RPMI7951 (cell line): ENCODE measurements around the gene RYK. TPM values are rescaled to one million over a fixed set of nuclear protein-coding genes. Genes with fewer than 3 reads are reported as not detected.
A peak's percentile ranks its signal among the peaks of the same experiment; 100 is the strongest.
"Not testable (repeated sequence)": the region's sequence is repeated elsewhere in the genome, so short reads cannot be mapped to it uniquely, and the experiment has no call there.

ENCODE experiments used
- DNase-seq: peaks from one replicate; pipeline ENCODE4 v3.0.0-alpha.2; 2012; ENCODE audit warnings: low read depth
- total RNA-seq: library from RNA; depleted of rRNA; stranded (reverse); fragments of >200 nt; shearing (Covaris generic); gene quantifications from 2 replicates; pipeline ENCODE4 v1.2.3, GENCODE V29; 2014

Gene RYK
- total RNA-seq, 1 experiment from 2014 or later, result 89.6 TPM

DNA sequence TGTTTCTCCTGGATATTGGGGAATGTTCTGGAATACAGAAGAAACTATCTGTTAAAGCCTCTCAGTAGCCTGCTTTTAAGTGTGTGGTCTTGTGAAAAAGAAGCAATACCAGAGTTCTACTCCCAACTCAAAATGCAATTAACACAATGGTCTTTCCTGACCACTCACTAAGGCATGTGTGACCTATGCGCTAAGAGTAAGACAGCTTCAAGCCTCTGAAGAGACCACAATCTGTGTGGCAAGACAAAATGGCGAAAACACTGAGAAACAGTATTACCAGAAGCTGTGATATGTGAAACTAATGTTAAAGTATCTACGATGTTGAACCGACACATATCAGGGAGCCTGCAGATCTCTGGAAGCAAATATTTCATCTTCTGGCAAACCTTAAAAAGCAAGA is 33.8 kb downstream of the RYK start:
- no peak for DNase-seq

DNA sequence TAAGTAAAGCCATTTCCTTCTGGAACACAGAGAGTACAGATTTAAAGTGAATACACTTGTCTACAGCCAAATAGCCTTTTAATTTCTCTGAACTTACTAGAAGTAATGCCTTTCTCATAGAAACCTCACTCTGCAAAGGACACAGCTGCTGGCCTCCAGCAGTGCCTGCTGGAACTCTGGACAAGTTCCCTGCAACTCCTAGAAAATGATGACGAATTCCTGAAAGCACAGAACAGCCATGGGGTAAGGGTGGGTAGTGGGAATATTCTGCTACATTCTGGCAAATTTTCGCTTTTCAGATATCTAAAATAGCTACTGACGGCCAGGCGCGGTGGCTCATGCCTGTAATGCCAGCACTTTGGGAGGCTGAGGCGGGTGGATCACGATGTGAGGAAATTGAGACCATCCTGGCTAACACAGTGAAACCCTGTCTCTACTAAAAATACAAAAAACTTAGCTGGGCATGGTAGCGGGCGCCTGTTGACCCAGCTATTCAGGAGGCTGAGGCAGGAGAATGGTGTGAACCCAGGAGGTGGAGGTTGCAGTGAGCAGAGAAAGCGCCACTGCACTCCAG is 34.4 kb downstream of the RYK start:
- no peak for DNase-seq

DNA sequence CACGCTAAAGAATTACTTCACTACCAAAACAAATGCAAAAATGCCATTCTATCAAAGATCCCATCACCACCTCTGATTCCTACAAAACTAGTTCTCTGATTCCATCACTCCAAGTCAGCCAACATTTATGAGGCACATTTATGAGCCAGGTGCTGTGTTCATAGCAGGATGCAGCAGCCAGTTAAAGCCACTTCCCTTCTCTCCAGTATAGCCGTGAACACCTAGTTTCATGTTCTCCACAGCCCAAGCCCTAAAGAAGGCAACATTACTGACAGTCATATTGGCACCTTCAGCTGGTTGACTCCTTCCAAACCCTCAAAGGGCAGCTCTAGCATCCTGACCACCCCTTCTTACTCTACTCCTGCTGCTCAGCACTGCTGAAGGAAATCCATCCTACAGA is 36.4 kb downstream of the RYK start:
- DNase-seq, result no peak

DNA sequence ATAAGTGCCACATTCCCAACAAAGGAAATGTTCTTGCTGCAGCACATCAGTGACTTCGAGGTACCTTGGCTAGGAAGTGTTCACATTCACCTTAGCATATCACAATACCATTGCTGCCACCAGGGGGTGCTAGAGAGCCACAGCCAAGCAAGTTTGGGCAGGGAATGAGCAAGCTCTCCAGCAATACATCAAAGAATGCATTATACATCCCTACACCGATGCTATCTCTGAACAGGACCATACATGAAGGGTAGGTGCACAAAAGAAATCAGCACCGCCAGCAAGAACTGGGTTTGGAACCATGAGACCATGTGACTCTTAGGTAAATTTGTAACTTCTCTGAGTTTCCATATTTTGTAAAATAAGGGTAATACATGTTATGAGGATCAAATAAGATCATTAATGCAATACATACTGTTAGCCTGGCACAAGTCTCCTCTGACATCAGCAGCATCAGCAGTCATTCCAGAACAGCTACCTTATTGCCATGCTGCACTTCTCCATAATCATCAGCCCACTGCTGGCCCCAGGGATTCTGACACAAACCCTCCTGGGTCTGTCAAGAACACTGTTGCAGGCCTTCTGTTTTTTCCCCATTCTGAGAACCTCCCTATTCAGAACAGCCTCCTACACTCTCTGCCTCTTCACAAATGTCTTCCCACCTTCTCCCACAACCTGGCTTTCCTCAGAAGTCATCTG is 37.5 kb downstream of the RYK start:
- peak; percentile 70 for DNase-seq

DNA sequence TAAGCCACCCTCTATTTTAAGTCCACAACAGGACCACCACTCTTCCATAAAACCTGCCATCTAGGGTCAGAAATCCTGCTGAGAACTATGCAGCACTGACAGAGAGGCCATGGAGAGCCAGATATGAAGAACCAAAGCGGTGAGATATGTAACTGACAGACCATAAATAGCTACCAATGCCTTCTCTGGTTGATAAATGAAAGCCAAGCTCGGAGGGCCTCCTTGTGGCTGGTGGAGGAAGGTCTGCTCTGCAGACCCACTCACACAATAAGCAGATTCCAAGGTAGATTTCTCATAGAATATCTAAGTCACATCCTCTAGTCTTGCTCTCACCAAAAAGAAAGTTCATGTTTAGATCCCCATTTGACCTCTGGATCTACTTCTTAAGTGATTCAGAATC is 38.9 kb downstream of the RYK start:
- peak; percentile 50 for DNase-seq

DNA sequence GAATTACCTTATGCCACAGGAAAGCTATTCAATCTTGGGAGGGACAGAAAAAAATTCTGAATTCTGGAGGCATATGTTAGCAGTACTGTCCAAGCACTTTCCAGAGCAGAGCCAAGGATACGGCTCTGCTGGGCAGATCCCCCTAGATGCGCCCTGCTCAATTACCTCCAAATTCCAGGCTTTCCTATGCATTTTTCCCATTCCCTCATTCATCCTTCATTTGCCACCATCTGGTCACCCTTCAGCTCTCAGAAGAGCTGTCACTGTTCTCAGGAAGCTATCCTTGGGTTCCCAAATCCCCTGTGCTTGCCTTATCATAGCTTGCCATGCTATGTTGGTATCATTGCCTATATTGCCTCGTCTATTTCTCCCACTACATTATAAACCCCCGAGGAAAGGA is 45.2 kb downstream of the RYK start:
- no peak for DNase-seq

DNA sequence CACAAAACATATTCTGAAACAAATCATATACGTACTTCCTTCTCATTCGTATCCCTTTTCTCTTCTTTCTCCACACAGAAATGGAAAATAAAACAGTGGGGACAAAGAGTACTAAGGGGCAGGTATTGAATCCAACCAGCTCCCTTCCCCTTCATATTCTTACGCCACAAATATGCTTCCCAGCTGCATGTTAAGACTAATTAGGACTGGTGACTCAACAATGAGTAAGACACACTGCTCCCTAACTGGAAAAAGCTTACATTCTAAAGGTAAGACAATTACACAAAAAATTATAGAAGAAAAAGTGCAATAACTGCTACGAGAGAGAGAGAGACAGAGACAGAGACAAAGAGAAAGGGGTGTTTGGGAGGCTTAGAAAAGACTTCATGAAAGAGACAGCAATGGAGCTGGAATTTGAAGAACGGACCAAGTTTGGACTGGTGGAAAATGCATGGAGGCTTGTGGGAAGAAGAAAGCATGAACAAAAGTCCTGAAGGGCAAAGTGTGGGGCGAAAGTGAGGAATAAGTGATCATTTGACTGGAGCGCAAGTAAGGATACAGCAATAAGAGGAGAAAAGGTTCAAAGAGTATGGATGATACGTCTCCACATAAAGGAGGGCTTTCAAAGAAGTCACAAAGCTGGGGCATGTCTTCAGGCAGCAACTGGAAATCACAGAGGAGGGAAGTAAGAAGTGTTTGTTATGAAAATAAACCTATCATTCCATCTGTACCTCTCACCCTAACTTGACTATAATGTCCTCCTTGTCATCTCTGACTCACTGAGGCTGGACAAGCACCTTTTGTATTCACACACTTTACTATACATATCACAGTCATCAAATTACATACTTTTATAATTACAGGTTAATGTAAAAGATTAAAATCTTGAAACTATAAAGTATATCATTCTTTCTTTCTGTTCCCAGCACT is 49.2 kb downstream of the RYK start:
- peak; percentile 86 for DNase-seq

DNA sequence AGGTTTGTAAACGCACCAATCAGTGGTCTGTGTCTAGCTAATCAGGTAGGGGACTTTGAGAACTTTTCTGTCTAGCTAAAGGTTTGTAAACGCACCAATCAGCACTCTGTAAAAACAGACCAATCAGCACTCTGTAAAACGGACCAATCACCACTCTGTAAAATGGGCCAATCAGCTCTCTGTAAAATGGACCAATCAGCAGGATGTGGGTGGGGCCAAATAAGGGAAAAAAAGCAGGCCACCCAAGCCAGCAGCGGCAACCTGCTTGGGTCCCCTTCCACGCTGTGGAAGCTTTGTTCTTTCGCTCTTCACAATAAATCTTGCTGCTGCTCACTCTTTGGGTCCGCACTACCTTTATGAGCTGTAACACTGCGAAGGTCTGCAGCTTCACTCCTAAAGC is 50.8 kb downstream of the RYK start:
- not testable (repeated sequence) for DNase-seq

DNA sequence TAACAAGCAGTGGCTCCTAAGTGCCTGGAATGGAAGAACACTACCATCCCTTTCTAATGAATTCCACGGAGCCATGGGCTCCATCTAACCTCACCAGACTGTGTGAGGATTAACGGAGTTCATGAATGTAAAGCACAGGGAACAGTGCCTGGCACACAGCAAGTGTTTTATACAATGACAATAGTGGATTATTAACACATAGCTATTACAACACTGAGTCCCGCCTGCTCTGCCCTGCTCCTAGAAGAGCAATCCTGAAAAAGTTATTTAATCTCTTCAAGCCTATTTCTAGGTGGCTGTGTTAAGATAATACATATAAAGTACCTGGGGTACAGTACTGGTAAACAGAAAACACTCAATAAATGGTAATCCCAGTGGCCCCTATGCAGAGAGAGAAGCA is 51.4 kb downstream of the RYK start:
- DNase-seq, result no peak

DNA sequence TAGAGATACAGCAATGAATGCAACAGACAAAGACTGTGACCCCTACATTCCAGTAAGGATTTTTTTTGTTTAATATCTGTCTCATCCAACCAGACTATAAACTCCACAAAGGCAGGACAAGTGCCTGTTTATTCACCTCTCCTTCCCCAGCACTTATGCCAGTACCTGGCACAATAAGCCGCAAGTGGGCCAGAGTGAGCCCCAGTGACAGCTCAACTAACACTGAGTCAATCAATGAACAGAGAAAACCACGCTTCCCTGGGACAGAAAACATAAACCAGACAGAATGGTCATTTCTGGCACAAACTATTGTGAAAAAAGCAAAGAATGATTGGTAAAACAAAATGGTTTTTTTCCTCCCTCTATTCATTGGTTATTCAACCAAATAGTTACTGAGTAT is 52.2 kb downstream of the RYK start:
- DNase-seq, result no peak

DNA sequence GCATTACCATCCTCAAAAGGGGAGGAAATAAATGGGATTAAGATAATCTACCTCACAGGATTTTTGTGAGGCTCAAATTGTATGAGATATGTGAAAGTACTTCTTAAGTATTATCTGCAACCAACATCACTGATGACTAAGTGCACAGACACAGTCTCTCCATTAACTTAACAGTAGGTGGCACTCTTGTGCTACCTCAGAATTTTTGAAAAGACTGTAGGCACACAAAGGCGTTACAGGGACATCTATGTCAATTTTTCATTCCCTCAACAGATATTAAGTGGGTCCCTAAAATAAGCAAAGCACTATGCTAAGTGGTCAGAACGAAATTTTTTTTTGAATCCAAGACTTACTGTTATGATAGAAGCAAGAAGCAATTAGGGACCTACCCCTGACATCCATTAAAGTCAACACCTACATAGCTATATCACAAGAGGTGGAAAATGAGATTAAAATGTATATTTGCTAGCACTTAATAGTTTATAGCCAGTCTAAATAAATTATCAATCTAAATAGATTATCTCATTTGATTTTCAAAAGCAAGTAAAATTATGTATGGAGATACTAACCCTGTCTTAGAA is 52.9 kb downstream of the RYK start:
- peak; percentile 73 for DNase-seq

DNA sequence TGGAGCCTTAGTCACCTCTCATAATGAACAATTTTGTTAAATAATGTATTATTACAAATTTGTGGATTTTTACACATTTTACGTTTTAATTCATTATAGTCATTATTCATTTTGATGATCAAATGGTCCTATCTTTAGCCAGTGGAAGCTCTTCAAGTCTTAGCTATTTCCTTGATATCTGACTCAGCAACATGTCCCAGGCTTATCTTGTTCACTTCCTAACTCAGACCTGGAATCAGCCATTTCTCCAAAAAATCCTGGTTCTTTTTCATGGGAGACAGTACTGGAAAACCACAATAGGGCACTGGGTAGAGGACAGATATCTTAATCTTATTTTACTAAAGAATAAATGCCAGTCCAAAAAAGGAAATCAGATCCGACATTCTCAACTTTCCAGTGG is 56.4 kb downstream of the RYK start:
- DNase-seq, result no peak

DNA sequence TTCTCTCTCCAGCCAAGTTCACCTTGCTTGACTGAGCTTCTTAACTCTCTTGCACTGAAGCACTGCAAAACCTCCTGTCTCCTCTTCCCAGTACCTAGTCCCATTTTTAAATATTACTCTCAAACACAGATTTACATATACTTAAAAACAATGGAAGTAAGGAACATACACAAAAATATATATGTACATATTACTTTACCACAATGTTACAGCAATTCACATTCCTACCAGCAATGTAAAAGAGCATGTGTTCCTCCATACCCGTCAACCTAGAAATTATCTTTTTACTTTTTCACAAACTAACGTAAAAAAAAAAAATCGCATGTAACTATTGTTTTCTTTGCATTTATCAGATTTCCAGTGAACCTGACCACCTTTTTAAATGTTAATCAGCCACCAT is 60.4 kb downstream of the RYK start:
- no peak for DNase-seq

DNA sequence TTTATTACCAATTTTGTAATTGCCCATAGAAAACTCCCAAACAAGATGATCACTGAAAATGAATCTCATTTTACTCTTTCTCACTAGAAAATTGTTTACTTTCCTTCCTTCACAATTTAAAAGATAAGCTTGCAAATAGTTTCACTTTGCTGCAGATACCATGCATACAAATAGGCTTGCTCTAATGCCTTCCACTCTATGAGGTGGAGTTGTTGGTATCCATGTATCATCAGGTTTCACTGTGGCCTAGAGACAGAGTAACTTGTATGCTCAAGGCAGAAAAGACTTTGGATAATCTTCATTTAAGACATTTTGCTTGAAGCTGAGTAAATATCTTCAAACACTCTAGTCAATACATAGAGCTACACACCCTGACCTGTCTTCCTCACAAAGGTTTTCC is 60.8 kb downstream of the RYK start:
- no peak for DNase-seq

DNA sequence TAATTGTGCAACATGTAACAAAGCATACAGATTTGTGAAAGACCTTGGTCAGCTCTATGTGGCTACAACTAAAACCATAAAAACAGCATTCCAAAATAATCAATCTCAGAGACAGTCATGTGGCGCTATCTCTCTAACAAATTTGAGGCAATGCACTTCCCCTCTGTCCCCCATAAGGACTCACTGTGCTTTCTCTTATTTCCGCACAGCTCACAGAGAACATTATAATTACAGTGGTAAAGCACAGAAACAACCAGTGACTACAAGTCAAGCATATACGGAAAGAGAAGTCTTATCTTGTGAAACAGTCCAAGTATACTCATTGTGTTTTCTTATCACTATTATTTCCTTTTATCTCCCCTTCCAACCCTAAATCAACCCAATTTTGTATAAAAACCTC is 64.3 kb downstream of the RYK start:
- no peak for DNase-seq

DNA sequence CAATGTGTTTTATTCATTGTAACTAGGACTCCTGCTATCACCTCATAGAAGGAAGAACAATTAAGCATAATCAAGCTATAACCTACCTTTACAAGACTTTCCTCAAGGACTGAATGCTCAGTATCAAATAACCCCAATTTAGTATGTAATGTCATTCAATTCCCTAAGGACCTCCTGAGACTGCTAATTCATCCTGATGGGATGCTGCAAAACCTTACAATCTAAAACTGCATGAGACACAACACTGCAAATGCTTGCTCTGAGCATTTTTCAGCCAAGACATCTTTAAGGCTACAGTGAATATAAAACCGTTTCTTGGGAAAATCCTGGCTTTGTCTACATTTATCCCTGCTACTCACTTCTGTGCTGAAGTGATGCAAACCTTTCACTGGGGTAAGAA is 69.9 kb downstream of the RYK start:
- no peak for DNase-seq

DNA sequence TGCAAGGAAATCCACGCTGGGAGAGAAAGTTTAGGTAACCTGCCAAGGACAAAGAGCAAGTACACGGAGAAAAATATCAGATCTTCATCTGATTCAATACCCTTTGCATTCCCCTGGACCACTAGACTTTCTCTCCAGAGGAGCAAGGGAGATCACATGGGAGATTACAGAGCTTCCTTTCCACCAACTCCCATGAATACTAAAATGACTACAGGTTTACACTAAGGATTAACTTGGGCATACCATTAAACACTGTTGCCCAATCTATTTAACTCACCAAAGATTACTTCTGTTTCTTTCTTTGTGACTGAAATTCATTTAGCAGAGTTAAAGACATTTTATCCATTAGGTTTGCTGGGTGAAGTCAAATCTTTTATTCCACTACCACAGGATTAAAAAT is 71.2 kb downstream of the RYK start:
- DNase-seq, result no peak

DNA sequence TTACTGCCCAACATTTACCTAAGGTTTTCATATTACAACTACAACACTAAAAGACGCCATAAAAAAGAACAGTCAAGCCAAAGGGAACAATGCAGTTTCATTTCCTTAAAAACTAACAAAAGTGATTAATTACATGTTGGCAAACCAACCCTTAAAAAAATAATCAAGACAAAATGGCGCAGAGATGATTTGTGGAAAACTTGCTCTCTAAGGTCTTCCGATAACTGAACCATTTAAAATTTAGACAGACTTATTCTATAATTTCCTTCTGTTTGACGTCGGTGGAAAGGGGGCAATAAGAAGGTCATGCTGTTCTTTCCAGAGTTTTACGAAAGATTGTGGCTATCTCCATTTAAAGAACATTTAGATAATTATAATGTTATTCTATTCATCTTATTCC is 87.6 kb downstream of the RYK start:
- DNase-seq, result no peak

DNA sequence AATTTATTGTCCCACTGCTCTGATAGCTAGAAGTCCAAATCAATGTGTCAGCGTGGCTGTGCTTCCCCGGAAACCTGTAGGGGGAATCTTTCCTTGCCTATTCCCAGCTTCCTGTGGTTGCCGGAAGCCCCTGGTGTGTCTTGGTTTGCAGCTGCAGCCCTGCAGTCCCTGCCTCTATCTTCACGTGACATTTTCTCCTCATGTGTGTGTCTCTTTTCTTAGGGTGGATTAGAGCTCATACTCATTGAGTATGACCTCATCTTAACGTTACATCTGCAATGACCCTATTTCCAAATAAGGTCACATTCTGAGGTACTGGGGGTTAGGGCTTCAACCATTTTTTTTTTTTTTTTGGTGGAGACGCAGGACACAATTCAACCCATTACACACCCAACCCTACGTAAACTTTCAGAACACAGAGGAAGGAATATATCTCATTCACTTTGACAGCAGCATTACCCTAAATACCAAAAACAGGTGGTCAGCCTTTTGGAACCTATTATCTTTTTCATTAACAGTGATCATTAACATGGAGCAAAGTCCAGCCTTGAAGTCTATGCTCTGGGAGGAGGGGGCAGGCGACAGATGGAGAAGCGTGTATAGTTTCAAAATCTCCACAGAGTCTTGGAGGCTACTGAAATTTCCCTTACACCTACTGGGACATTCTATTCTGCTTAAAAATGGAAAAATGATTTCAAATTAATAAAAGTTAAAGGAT is 88.6 kb downstream of the RYK start:
- no peak for DNase-seq

DNA sequence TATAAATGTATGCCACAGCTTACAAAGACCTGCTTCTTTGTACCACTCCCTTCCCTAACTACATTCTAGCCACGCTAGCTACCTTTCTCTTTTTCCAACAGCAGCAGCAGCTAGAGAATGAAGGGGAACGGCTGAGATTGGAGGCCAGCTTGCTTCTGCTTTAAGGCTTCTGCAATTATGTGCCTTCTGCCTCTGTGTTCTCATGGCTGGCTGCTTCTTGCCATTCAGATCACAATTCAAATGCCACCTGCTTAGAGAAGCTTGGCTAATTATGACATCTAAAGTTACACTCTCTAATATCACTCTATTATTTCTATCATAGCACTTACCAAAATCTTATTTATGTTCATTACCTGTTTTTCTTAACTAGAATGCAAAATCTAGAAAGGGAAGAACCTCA is 95.2 kb downstream of the RYK start:
- no peak for DNase-seq

DNA sequence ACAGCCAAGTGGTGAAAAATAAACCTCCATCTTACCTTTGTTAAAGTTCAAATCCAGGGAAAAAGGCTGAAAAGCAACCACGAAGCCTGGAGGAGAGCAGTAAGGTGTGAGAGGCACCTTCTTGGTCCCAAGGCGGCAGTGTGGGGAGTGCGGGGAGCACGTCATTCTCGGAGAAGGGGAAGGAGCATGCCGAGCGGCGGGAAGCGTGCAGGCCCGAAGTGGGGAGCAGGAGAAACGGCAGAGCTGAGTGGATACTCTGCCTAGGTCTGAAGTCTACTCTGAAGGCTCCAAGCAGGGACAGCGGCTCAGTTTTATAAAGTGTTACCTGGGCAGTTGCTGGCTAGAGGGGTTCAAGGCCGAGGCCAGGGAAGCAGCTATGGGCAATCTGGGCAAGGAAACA is 96.9 kb downstream of the RYK start:
- DNase-seq, result no peak

DNA sequence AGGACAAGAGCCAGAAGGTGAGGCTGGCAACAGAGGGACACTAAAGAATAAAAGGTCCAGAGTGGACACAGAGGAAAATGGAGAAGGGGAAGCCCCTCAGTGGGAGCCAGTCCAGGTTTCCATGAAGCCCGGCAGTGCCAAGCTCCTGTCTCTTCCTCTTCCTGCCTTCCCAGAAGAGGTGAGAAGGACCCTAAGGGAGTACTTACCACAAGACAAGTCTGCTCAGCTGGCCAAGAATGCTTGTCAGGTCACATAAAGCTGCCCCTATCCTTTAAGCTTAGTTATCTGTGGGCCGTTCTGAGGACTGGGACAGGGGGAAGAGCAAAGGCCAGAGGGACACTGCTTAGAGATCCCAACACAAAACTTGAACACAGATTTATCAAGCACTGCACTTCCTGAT is 100.2 kb downstream of the RYK start:
- no peak for DNase-seq
